Endodermal cell (in vitro differentiated cells): ENCODE data around the gene KCNG4. TPM values are rescaled to one million over a fixed set of nuclear protein-coding genes. Genes with fewer than 3 reads are reported as not detected.

Source experiments
- DNase-seq: peaks from one replicate; pipeline ENCODE4 v3.0.0-alpha.2; 2017
- H3K27ac ChIP-seq: 2 replicates; pipeline ENCODE4 v1.5.1; 2013; ENCODE audit warnings: mild to moderate bottlenecking, low read depth, low read length, moderate library complexity
- H3K27me3 ChIP-seq: 2 replicates; pipeline ENCODE4 v1.6.1; 2013; ENCODE audit warnings: mild to moderate bottlenecking, low read length, moderate library complexity; ENCODE audit not compliant: insufficient read depth, control insufficient read depth, poor library complexity, severe bottlenecking
- H3K36me3 ChIP-seq: 2 replicates; pipeline ENCODE4 v1.7.0; 2013; ENCODE audit warnings: mild to moderate bottlenecking, low read length, moderate library complexity; ENCODE audit not compliant: control insufficient read depth, insufficient read depth
- H3K4me1 ChIP-seq: one replicate; pipeline ENCODE4 v1.7.0; 2013; ENCODE audit warnings: low read length; ENCODE audit not compliant: control insufficient read depth, insufficient read depth
- H3K4me3 ChIP-seq: 2 replicates; pipeline ENCODE4 v1.5.1; 2013; ENCODE audit warnings: mild to moderate bottlenecking, low read length, moderate library complexity
- H3K9ac ChIP-seq: 2 replicates; pipeline ENCODE4 v1.6.1; 2013; ENCODE audit warnings: mild to moderate bottlenecking, low read length, moderate library complexity; ENCODE audit not compliant: poor library complexity, severe bottlenecking; ENCODE audit errors: extremely low read depth
- H3K9me3 ChIP-seq: 2 replicates; pipeline ENCODE4 v1.6.1; 2013; ENCODE audit warnings: mild to moderate bottlenecking, low read length, moderate library complexity; ENCODE audit not compliant: control insufficient read depth
- H3K27ac Mint-ChIP-seq: 2 replicates; pipeline ENCODE4 v1.8.0; 2020; ENCODE audit warnings: mixed read lengths
- H3K27me3 Mint-ChIP-seq: 2 replicates; pipeline ENCODE4 v1.8.0; 2021; ENCODE audit warnings: mild to moderate bottlenecking, mixed read lengths; ENCODE audit not compliant: insufficient read depth
- H3K36me3 Mint-ChIP-seq: 2 replicates; pipeline ENCODE4 v1.8.0; 2020; ENCODE audit warnings: low read depth, mixed read lengths
- H3K4me1 Mint-ChIP-seq: 2 replicates; pipeline ENCODE4 v1.8.0; 2020; ENCODE audit warnings: mixed read lengths
- H3K4me3 Mint-ChIP-seq: 2 replicates; pipeline ENCODE4 v1.8.0; 2020; ENCODE audit warnings: mild to moderate bottlenecking, moderate library complexity, mixed read lengths
- H3K9me3 Mint-ChIP-seq: 2 replicates; pipeline ENCODE4 v1.8.0; 2020; ENCODE audit warnings: mild to moderate bottlenecking, mixed read lengths
- CTCF ChIP-seq: fragments of 200-600 bp; sonication (generic); conservative IDR thresholded peaks from 2 replicates; pipeline ENCODE4 v1.5.0; 2021; ENCODE audit warnings: antibody characterized with exemption, mild to moderate bottlenecking
- WGBS, 2 experiments: methylation state at CpG; one replicate each; pipeline versions ENCODE4 v1.1.5 to v1.1.7; 2013; ENCODE audit warnings: missing lambda C conversion rate in 2 of 2, mixed read lengths in 1 of 2; ENCODE audit not compliant: insufficient coverage in 1 of 2, insufficient read length in 1 of 2; 5-methylcytosine and 5-hydroxymethylcytosine counted together
- total RNA-seq, 2 donors: library from RNA; stranded (reverse); fragmentation: NEBNext Ultra II Directional in 1 of 2; extraction: Animal tissue kit (Norgen Biotek cat#: 25700) in 1 of 2; gene quantifications; 2 replicates in 1 of 2; 3 replicates in 1 of 2; pipeline ENCODE4 v1.2.1, GENCODE V29; 2021

The KCNG4 gene
- total RNA-seq, 2 donors from 2014 or later: not detected

GRCh38 chr16:84247844-84248243 lies 8.0 kb upstream of the KCNG4 start:
- DNase-seq: no peak

GRCh38 chr16:84247331-84247730 lies 7.5 kb upstream of the KCNG4 start:
- peaks cover 6% of the 10 kb centered on the region for H3K9me3 Mint-ChIP-seq
- 87 to 100% methylated on average over 2 to 6 of the region's 6 CpGs for WGBS, 2 experiments
- no peak for TF ChIP-seq CTCF
- H3K4me3 Mint-ChIP-seq: no peak overlapping the region
- Histone ChIP-seq H3K9ac (no peak overlapping the region), H3K27ac (no peak overlapping the region), H3K36me3 (no peaks in the 10 kb centered on the region), H3K4me3 (no peak overlapping the region), H3K9me3 (no peaks in the 10 kb centered on the region), H3K27me3 (no peaks in the 10 kb centered on the region), H3K4me1 (no peaks in the 10 kb centered on the region)
- H3K27ac Mint-ChIP-seq: no peak overlapping the region
- no peaks in the 10 kb centered on the region for H3K36me3 Mint-ChIP-seq
- peaks cover 12% of the 10 kb centered on the region for H3K27me3 Mint-ChIP-seq
- no peak for DNase-seq
- peaks cover 2% of the 10 kb centered on the region for H3K4me1 Mint-ChIP-seq

More at GRCh38 chr16:84247844-84248243, 8.0 kb upstream of the KCNG4 start:
- Histone ChIP-seq H3K4me1 (no peaks in the 10 kb centered on the region), H3K36me3 (no peaks in the 10 kb centered on the region), H3K27me3 (no peaks in the 10 kb centered on the region), H3K4me3 (no peak overlapping the region), H3K9ac (no peak overlapping the region), H3K27ac (no peak overlapping the region), H3K9me3 (no peaks in the 10 kb centered on the region)
- Mint-ChIP-seq H3K4me3 (no peak overlapping the region), H3K27ac (no peak overlapping the region), H3K27me3 (peaks cover 12% of the 10 kb centered on the region), H3K9me3 (peaks cover 6% of the 10 kb centered on the region), H3K36me3 (no peaks in the 10 kb centered on the region), H3K4me1 (peaks cover 2% of the 10 kb centered on the region)
- WGBS, 2 experiments: 88 to 91% methylated on average over 5 of the region's 5 CpGs
- TF ChIP-seq CTCF: no peak

GRCh38 chr16:84246679-84247077 lies 6.9 kb upstream of the KCNG4 start:
- Mint-ChIP-seq H3K9me3 (peaks cover 6% of the 10 kb centered on the region), H3K36me3 (no peaks in the 10 kb centered on the region), H3K27me3 (peaks cover 7% of the 10 kb centered on the region), H3K4me1 (peaks cover 2% of the 10 kb centered on the region), H3K27ac (no peak overlapping the region), H3K4me3 (no peak overlapping the region)
- TF ChIP-seq CTCF: no peak
- H3K4me3 ChIP-seq: no peak overlapping the region
- H3K9me3 ChIP-seq: no peaks in the 10 kb centered on the region
- H3K4me1 ChIP-seq: no peaks in the 10 kb centered on the region
- DNase-seq: no peak
- no peaks in the 10 kb centered on the region for H3K36me3 ChIP-seq
- H3K27ac ChIP-seq: no peak overlapping the region
- no peak overlapping the region for H3K9ac ChIP-seq
- H3K27me3 ChIP-seq: no peaks in the 10 kb centered on the region
- WGBS, 2 experiments: 86 to 100% methylated on average over 4 to 5 of the region's 5 CpGs
